Measurements from ENCODE around the gene SAP30L.

SAP30L gene

DNA sequence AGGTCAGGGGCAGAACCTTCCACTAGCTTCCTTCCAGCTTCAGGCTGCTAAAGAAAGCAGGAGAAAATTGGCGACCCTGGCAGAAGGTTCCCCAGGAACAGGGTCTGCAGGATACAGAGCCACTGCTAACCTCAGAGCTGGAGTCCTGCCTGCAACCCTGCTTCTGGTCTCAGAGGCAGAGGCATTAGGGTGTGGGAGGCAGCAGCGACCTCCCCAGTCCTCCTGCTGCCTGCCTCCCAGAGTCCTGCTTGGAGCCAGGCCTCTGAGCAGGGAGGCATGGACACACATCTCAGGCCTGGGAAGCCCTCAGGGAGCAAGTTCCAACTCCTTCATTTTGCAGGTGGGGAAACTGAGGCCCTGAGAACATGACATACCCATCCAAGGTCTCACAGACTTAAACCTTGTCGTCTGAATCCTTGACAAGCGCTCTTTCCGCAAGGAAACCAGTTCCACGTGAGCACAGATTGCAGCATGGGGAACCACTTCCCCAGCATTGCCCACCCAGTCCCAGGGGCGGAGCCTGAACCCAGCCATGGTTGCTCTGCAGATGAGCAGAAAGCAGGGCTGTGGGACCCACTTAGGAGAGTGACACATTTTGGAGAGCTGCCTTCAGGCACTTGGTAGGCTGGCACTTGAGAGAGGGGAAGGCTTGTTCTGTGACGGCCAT lies 60.4 kb downstream of the SAP30L start:
- DNase-seq: no peak

DNA sequence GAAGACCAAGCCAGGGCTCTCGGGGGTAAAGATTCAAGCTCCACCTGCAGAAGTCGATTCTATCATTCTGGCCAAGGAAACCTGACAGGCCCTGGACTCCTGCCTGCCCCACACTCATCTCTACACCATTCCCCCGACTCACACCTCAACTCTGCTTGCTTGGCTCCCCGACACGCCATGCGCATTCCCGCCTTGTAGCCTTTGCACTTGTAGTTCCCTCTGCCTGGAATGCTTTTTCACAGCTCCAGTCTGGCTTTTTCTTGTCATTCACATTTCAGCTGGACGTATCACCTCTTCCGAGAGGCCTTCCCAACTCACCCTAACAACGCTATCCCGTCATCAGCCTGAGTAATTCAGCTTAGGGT lies 60.9 kb downstream of the SAP30L start:
- DNase-seq: no peak

DNA sequence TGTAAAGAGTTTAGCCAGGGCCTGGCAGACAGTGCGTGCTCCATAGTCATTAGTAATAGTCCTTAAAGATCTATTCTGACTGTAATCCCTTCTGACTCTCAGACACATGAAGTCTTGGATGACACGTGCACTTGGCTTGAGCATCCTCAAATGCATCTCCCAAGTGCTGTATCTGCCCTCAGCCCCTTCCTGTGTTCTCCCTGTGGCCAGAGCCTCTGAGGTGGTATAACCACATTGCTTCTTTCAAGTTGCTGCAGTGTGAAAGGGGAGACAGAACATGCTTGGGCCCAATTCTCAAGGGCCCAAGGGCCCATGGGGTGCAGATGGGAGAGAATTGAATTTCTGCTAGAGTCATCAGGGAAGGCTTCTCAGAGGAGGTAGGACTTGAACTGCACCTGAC lies 62.3 kb downstream of the SAP30L start:
- DNase-seq: no peak

DNA sequence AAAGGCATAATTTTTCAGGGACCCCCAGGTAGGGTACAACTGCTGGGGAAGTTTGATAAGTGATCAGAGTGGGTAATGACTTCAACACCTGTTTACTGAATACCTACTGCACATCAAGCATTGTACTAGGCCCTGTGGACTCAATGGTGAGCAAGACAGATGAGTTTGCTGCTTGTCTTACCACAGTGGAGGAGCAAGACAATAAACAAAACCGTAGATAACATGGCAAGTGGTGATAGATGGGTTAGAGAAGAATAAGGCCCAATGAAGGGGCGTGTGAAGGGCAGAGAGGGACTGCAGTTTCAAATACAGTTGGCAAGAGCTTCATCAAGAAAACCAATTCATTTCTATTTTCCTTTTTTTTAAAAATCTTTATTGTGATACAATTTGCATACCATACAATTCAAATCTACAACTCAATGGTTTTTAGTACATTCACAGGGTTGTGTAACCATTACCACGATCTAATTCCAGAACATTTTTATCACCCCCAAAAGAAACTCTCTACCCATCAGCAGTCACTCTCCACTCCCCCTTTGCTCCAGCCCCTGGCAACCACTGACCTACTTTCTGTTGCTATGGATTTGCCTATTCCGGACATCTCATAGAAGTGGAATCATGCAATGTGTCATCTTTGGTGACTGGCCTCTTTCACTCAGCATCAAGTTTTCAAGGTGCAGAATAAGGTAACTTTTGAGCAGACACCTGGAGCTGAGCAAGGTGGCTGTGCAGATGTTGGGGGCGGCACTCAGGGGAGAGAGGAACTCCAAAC lies 64.2 kb downstream of the SAP30L start:
- no peak for DNase-seq
